Sciatic nerve (tissue), 2 donors: ENCODE results near the gene TARDBP. TPM values are rescaled to one million over a fixed set of nuclear protein-coding genes. Genes with fewer than 3 reads are reported as not detected.
"Not testable (repeated sequence)": the region's sequence is repeated elsewhere in the genome, so short reads cannot be mapped to it uniquely, and the experiment has no call there.

Source experiments
- ATAC-seq: fragments of 200-7000 bp; cut with Tn5 transposase; one replicate; pipeline ENCODE4 v1.9.1; 2020; ENCODE audit warnings: mild to moderate bottlenecking, moderate library complexity
- DNase-seq: peaks from one replicate; pipeline ENCODE4 v3.0.0-alpha.2; 2020; ENCODE audit warnings: low spot score
- intact Hi-C: fragments of 100-400 bp; cut with DNase I; formaldehyde crosslinking; loops from one replicate; pipeline ENCODE4 v1.14.2; 2022
- total RNA-seq: library from RNA; stranded (reverse); fragmentation: NEBNext Ultra II Directional; extraction: Animal tissue kit (Norgen Biotek cat#: 25700); gene quantifications from one replicate; pipeline ENCODE4 v1.2.1, GENCODE V29; 2021
- donor health status: DM: no; HTN: no; CAD: no.
- donor health status: DM: no; HTN: no; CAD: no.

The TARDBP gene
- total RNA-seq, 1 donor from 2014 or later = 165 TPM

GRCh38 chr1:11037740-11038182, 25.3 kb downstream of the TARDBP start:
- intact Hi-C loops = loop anchor here (5.0 kb wide), 1 partner anchor 605 kb away; no protein-coding TSS in a partner anchor
- peak; percentile 95 for DNase-seq
- ATAC-seq = peak; percentile 96

GRCh38 chr1:11039351-11040104, 27.1 kb downstream of the TARDBP start:
- DNase-seq = no peak
- intact Hi-C loops = loop anchor here (5.0 kb wide), 1 partner anchor 603 kb away; no protein-coding TSS in a partner anchor
- no peak for ATAC-seq

- intact Hi-C loops, DNase-seq, ATAC-seq: not testable (repeated sequence)
Observed at GRCh38 chr1:11040105-11040429, 27.6 kb downstream of the TARDBP start.

- intact Hi-C loops = no loop called here
- DNase-seq = no peak
- no peak for ATAC-seq
Observed at GRCh38 chr1:11041048-11041447, 28.6 kb downstream of the TARDBP start.

- ATAC-seq (no peak), DNase-seq (no peak)
- intact Hi-C loops = no loop called here
Observed at GRCh38 chr1:11042065-11042464, 29.6 kb downstream of the TARDBP start.

- DNase-seq (no peak), ATAC-seq (no peak)
- intact Hi-C loops = no loop called here
Observed at GRCh38 chr1:11042995-11043874, 30.8 kb downstream of the TARDBP start.

- no peak for ATAC-seq
- no peak for DNase-seq
- intact Hi-C loops = no loop called here
Observed at GRCh38 chr1:11044086-11044848, 31.8 kb downstream of the TARDBP start.

- intact Hi-C loops = no loop called here
- peak; percentile 38 for DNase-seq
- peak; percentile 18 for ATAC-seq
Observed at GRCh38 chr1:11044849-11045427, 32.5 kb downstream of the TARDBP start.

- peak; percentile 50 for DNase-seq
- ATAC-seq = peak; percentile 9
- intact Hi-C loops = no loop called here
Observed at GRCh38 chr1:11045428-11046269, 33.2 kb downstream of the TARDBP start.

GRCh38 chr1:11046270-11046566, 33.8 kb downstream of the TARDBP start:
- DNase-seq = peak; percentile 56
- intact Hi-C loops = no loop called here

GRCh38 chr1:11046625-11047365, 34.3 kb downstream of the TARDBP start, which contains the start of gene MASP2:
Gene MASP2, minus strand, starts transcription at chr1:11047239. Its CDS starts 32 bp downstream, at chr1:11047207.
- peak; percentile 52 for DNase-seq
- intact Hi-C loops = no loop called here

More at GRCh38 chr1:11046270-11046566, 33.8 kb downstream of the TARDBP start:
- ATAC-seq = no peak

GRCh38 chr1:11051121-11051520, 38.7 kb downstream of the TARDBP start:
- DNase-seq, ATAC-seq, intact Hi-C loops: not testable (repeated sequence)

More at GRCh38 chr1:11046625-11047365, 34.3 kb downstream of the TARDBP start, which contains the start of gene MASP2:
- ATAC-seq = peak; percentile 33

- ATAC-seq (no peak), DNase-seq (no peak)
- intact Hi-C loops = no loop called here
Observed at GRCh38 chr1:11051781-11052511, 39.5 kb downstream of the TARDBP start.

GRCh38 chr1:11052839-11053757, 40.6 kb downstream of the TARDBP start:
- ATAC-seq (peak; percentile 51), DNase-seq (no peak)
- intact Hi-C loops = no loop called here

GRCh38 chr1:11053758-11054137, 41.3 kb downstream of the TARDBP start:
- DNase-seq (no peak), ATAC-seq (peak; percentile 71)
- intact Hi-C loops = no loop called here

GRCh38 chr1:11054181-11054580, 41.7 kb downstream of the TARDBP start:
- DNase-seq (no peak), ATAC-seq (peak; percentile 21)
- intact Hi-C loops = no loop called here
